Measurements from ENCODE around the gene SPSB3. TPM values are rescaled to one million over a fixed set of nuclear protein-coding genes. Genes with fewer than 3 reads are reported as not detected.
A peak's percentile ranks its signal among the peaks of the same experiment; 100 is the strongest.

Gene SPSB3
- total and polyA plus RNA-seq, 2 of the 13 experiments (the other 11 are each of a cell fraction or from before 2014, with no cell fraction given), result 13.2 to 21.9 TPM

- TF ChIP-seq ZBTB25 (CRISPR knock-in tag; IDR thresholded peaks at IDR 0.05), result peak; percentile 80; the same call in 1 of the 2 replicates
- TF ChIP-seq ISL2 (CRISPR knock-in tag; IDR thresholded peaks at IDR 0.05), result peak; percentile 63
- peak; percentile 91 for TF ChIP-seq ASH2L (IDR thresholded peaks at IDR 0.05; ENCODE audit: insufficient read length, low read depth, low read length)
- no peak for TF ChIP-seq FOXK2 (IDR thresholded peaks at IDR 0.05)
- TF ChIP-seq BRCA1 (CRISPR knock-in tag; IDR thresholded peaks at IDR 0.05), result no peak
- TF ChIP-seq ZNF260 (CRISPR knock-in tag; IDR thresholded peaks at IDR 0.05; ENCODE audit: borderline replicate concordance, low read depth), result no peak
- no peak for TF ChIP-seq RNF219 (CRISPR knock-in tag; IDR thresholded peaks at IDR 0.05)
- no peak for TF ChIP-seq MAFG (CRISPR knock-in tag; IDR thresholded peaks at IDR 0.05)
- TF ChIP-seq ZNF282 (IDR thresholded peaks at IDR 0.05; ENCODE audit: partially characterized antibody), result no peak
- TF ChIP-seq ZNF572 (CRISPR knock-in tag; IDR thresholded peaks at IDR 0.05), result peak; percentile 89; the same call in 1 of the 2 replicates
- peak; percentile 90 for TF ChIP-seq MED8 (CRISPR knock-in tag; IDR thresholded peaks at IDR 0.05; ENCODE audit: insufficient replicate concordance)
- peak; percentile 87 for TF ChIP-seq RFXANK (CRISPR knock-in tag; IDR thresholded peaks at IDR 0.05)
- 0 out of 2 replicates have a peak, but pooled peaks have one; percentile 57 for TF ChIP-seq ZNF234 (CRISPR knock-in tag; conservative IDR thresholded peaks at IDR 0.05)
- no peak for TF ChIP-seq SSRP1 (CRISPR knock-in tag; IDR thresholded peaks at IDR 0.05)
- TF ChIP-seq ZBTB7A (CRISPR knock-in tag; IDR thresholded peaks at IDR 0.05), result no peak
- TF ChIP-seq MIER2 (CRISPR knock-in tag; IDR thresholded peaks at IDR 0.05), result 0 out of 2 replicates have a peak, but pooled peaks have one; percentile 30
- no peak for TF ChIP-seq CEBPZ (IDR thresholded peaks at IDR 0.05; ENCODE audit: low read length)
- TF ChIP-seq POGZ (CRISPR knock-in tag; IDR thresholded peaks at IDR 0.05), result peak; percentile 86
- TF ChIP-seq ZBTB26 (CRISPR knock-in tag; IDR thresholded peaks at IDR 0.05; ENCODE audit: borderline replicate concordance), result no peak
- peak; percentile 70; the same call in 1 of the 2 replicates for TF ChIP-seq ZNF768 (CRISPR knock-in tag; IDR thresholded peaks at IDR 0.05)
- 0 out of 2 replicates have a peak, but pooled peaks have one; percentile 86 for TF ChIP-seq ZNF674 (CRISPR knock-in tag; IDR thresholded peaks at IDR 0.05; ENCODE audit: low read depth)
- 0 out of 2 replicates have a peak, but pooled peaks have one; percentile 57 for TF ChIP-seq ZNF670 (CRISPR knock-in tag; IDR thresholded peaks at IDR 0.05; ENCODE audit: borderline replicate concordance)
- no peak; the same call in 1 of the 2 replicates for TF ChIP-seq AHR (CRISPR knock-in tag; IDR thresholded peaks at IDR 0.05)
These were observed 44.6 kb upstream of the SPSB3 start, which contains the start of the genes FAHD1 and HAGH (continued) for GRCh38 chr16:1826691-1827573.

Data from HepG2 (cell line).